Brain microvascular endothelial cell (primary cell): ENCODE data around the gene TFPT.
"Not testable (repeated sequence)": the region's sequence is repeated elsewhere in the genome, so short reads cannot be mapped to it uniquely, and the experiment has no call there.

ENCODE experiments used
- DNase-seq: peaks from one replicate; pipeline ENCODE4 v3.0.0-alpha.2; 2020
- H3K27ac ChIP-seq: fragments of 250-450 bp; sonication (Bioruptor Pico); 2 replicates; pipeline ENCODE4 v1.5.1; 2020; ENCODE audit warnings: mild to moderate bottlenecking, moderate library complexity
- H3K27me3 ChIP-seq: fragments of 250-450 bp; sonication (Bioruptor Pico); replicated peaks from 2 replicates; pipeline ENCODE4 v1.5.1; 2020; ENCODE audit warnings: mild to moderate bottlenecking
- H3K36me3 ChIP-seq: fragments of 250-450 bp; sonication (Bioruptor Pico); replicated peaks from 2 replicates; pipeline ENCODE4 v1.5.1; 2020; ENCODE audit warnings: mild to moderate bottlenecking
- H3K4me3 ChIP-seq: 2 replicates; pipeline ENCODE4 v1.5.1; 2011; ENCODE audit warnings: low read depth, mild to moderate bottlenecking, control low read depth, low read length, moderate library complexity
- in situ Hi-C: cut with HindIII; loops from 2 replicates; pipeline ENCODE4 v1.10.0; 2017; ENCODE audit warnings: low sequenced_read_pairs, low pct_ligation_motif_present
- TF ChIP-seq, protein P1 (sequence below): IDR thresholded peaks from 2 replicates; pipeline ENCODE4 v1.5.1; 2011; ENCODE audit warnings: low read depth, mild to moderate bottlenecking, moderate library complexity, low read length, control low read depth, inconsistent platforms; ENCODE audit errors: missing control alignments

TFPT gene

DNA sequence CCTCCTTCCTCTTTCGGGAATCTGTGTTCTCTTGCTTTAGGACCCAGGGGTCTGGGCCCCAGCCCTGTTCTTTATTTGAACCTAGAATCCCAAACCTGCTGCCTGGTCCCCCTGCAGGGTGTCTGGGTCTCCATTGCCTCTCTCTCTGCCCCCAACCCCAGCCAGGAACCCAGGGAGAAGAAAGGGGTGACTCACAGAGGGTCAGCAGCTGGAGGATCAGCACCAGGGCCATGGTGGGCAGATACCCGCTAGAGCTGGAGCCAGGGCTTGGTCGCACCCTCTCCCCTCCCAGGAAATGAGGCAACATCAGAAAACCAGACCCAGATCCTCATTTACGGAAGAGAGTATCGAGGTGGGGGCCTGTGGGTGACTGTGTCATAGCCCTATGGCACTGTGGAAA is 14.9 kb downstream of the TFPT start, which contains the start of gene OSCAR:
Gene OSCAR, minus strand, starts transcription at position 243 of the 400 bp plus-strand sequence. Its CDS starts 11 bp downstream, at position 232.
- H3K4me3 ChIP-seq: no peak within 1 kb of the TSS
- peaks cover 3% of the 10 kb centered on the region for H3K36me3 ChIP-seq
- no peak for DNase-seq
- H3K27ac ChIP-seq: no peak within 1 kb of the TSS
- no peaks in the 10 kb centered on the region for H3K27me3 ChIP-seq
- in situ Hi-C loops: no loop called here
- TF ChIP-seq, protein P1, sequence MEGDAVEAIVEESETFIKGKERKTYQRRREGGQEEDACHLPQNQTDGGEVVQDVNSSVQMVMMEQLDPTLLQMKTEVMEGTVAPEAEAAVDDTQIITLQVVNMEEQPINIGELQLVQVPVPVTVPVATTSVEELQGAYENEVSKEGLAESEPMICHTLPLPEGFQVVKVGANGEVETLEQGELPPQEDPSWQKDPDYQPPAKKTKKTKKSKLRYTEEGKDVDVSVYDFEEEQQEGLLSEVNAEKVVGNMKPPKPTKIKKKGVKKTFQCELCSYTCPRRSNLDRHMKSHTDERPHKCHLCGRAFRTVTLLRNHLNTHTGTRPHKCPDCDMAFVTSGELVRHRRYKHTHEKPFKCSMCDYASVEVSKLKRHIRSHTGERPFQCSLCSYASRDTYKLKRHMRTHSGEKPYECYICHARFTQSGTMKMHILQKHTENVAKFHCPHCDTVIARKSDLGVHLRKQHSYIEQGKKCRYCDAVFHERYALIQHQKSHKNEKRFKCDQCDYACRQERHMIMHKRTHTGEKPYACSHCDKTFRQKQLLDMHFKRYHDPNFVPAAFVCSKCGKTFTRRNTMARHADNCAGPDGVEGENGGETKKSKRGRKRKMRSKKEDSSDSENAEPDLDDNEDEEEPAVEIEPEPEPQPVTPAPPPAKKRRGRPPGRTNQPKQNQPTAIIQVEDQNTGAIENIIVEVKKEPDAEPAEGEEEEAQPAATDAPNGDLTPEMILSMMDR: no peak

DNA sequence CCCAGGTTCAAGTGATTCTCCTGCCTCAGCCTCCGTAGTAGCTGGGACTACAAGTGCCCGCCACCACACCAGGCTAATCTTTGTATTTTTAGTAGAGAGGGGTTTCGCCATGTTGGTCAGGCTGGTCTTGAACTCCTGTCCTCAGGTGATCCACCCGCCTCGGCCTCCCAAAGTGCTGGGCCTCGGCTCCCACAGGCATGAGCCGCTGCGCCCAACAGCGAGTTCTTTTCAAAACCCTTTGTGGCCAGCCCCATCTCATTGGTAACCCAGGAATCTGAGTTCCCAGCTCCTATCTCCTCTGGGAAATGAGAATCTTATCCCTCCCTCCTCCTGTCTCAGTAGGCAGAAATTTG is 15.6 kb downstream of the TFPT start:
- H3K27me3 ChIP-seq, DNase-seq, H3K36me3 ChIP-seq, H3K4me3 ChIP-seq, in situ Hi-C loops, H3K27ac ChIP-seq: not testable (repeated sequence)

DNA sequence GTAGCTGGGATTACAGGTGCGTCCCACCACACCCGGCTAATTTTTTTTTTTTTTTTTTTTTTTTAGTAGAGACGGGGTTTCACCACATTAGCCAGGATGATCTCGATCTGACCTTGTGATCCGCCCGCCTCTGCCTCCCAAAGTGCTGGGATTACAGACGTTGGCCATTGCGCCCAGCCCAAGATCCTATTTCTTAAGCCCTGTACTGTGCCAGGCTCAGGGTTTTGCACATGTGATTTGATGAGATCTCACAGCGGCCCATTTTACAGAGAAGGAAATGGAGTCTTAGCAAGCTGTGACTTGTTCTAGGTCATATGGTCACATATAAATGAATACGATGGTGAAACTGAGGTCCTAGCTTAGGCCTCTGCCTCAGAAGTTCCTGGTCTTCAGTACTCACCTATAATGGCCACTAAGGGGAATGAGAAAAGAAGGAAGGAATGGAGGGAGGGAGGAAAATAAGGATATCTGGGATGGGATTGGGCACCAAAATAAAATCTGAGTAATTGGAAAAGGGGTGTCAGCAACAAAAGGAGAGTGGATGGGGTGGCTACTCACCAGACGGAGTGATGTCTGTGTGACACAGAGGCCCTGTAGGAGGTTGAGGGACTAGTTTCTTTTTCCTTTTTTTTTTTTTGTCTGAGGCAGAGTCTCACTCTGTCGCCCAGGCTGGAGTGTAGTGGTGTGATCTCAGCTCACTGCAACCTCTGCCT is 16.1 kb downstream of the TFPT start:
- Histone ChIP-seq H3K27me3 (no peaks in the 10 kb centered on the region), H3K4me3 (no peak overlapping the region), H3K27ac (no peak overlapping the region), H3K36me3 (no peaks in the 10 kb centered on the region)
- DNase-seq: no peak
- in situ Hi-C loops: no loop called here
- TF ChIP-seq, protein P1: no peak

DNA sequence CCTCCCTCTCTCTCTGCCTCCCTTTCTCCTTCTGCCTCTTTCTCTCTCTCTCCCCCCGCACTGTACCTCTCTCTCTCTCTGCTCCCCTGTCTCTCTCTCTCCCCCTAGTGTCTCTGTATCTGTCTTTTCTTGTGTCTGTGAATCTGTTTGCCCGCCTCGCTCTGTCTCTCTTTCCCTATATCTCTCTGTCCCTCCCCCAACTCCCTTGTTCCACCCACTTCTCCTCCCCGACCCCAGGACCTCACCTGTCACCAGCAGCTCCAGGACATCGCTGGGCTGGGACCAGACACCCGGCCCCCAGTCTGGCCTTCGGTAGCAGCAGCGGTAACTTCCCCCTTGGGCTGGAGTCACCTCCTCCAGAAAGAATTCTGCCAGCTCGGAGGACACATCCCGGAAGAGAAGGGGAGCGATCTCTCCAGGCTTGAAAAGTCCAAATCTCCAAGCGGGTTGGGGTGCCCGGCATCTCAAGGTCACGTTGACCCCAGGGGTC is 18.8 kb downstream of the TFPT start:
- TF ChIP-seq, protein P1: peak; percentile 65
- in situ Hi-C loops: no loop called here
- Histone ChIP-seq H3K27ac (no peak overlapping the region), H3K27me3 (no peaks in the 10 kb centered on the region), H3K36me3 (no peaks in the 10 kb centered on the region), H3K4me3 (peak overlapping the region; percentile 41)
- DNase-seq: no peak

DNA sequence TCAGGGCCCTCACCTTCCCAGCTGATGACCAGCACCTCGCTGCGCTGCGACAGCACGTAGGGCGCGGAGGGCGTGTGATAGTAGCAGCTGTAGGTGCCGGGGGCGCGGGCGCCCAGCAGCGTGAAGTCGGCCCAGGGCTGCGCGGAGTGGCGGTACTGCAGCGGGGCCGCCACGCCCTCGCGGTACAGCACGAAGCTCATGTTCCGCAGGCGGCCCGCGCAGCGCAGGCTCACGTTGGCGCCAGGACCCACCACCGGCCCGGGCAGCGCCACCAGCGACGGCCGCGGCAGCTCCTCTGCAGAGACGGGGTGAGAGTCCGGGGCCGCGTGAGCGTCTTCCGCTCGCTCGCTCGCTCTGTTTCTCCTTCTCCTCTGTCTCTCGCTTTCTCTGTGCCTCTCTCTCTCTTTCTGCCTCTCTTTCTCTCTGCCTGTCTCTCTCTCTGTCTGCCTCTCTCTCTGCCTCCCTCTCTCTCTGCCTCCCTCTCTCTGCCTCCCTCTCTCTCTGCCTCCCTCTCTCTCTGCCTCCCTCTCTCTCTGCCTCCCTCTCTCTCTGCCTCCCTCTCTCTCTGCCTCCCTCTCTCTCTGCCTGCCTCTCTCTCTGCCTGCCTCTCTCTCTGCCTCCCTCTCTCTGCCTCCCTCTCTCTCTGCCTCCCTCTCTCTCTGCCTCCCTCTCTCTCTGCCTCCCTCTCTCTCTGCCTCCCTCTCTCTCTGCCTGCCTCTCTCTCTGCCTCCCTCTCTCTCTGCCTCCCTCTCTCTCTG is 19.4 kb downstream of the TFPT start:
- in situ Hi-C loops, H3K27ac ChIP-seq, H3K36me3 ChIP-seq, H3K27me3 ChIP-seq, DNase-seq: not testable (repeated sequence)
- H3K4me3 ChIP-seq: peak overlapping the region; percentile 37

DNA sequence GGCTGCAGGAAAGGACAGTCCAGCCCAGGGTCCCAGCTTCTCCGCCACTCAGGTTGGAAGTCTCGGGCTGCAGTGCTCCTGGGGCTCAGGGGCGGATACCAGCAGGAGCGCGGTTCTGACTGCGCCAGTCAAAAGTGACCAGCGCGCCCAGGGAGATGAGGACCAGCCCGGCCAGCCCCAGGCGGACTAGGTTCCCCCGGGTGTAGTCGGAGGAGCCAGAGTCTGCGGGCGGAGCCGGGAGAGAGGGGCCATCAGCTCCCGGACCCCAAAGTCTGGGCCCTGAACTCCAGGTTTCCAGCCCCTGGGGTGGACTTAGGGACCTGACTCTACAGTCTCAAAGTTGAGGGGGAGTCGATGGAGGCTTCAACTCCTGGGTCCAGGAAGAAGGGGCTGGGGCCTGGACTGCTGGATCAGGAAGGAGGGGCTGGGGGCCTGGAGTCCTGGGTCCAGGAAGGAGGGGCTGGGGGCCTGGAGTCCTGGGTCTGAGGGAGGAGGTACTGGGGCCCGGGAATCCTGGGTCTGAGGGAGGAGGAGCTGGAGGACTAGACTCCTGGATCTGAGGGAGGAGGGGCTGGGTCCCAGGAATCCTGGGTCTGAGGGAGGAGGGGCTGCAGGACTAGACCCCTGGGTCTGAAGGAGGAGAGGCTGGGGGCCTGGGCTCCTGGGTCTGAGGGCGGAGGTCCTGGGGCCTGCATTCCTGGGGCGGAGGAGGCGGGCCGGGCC is 20.2 kb downstream of the TFPT start:
- no peaks in the 10 kb centered on the region for H3K36me3 ChIP-seq
- DNase-seq: no peak
- no peak overlapping the region for H3K27ac ChIP-seq
- H3K27me3 ChIP-seq: no peaks in the 10 kb centered on the region
- TF ChIP-seq, protein P1: no peak
- in situ Hi-C loops: no loop called here
- peak overlapping the region; percentile 37 for H3K4me3 ChIP-seq
